ENCODE data around the gene RAB37.

The RAB37 gene

DNA sequence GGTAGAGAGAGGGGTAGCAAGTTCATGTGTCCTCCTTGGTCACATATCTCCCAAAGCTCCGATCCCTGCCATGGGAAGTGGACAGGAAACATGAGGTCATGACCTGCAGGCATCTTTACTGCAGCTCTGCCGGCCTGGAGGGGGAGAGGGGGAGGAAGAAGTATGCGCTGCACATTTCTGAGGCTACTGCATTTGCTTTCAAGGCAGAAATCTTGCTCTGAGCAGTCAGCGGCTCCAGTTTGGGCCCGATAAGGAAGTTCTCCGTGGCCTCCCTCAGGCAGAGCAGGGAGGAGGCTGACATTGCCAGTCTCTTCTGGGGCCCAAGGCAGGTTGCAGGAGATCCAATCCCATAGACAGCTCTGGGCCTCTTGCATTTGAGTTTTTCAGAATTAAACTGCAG, 9.9 kb downstream of the RAB37 start:
- no peak overlapping the region for H3K4me2 ChIP-seq (ENCODE audit: low read length)
- H3K9ac ChIP-seq, result no peak overlapping the region
- H3K4me1 ChIP-seq, result peaks cover 22% of the 10 kb centered on the region
- H3K36me3 ChIP-seq (ENCODE audit: control insufficient read depth, insufficient read depth, low read length), result no peaks in the 10 kb centered on the region
- no peaks in the 10 kb centered on the region for H3K9me3 ChIP-seq (ENCODE audit: control insufficient read depth, low read length)
- peak overlapping the region; percentile 20 for H2AFZ ChIP-seq
- TF ChIP-seq, protein P1, sequence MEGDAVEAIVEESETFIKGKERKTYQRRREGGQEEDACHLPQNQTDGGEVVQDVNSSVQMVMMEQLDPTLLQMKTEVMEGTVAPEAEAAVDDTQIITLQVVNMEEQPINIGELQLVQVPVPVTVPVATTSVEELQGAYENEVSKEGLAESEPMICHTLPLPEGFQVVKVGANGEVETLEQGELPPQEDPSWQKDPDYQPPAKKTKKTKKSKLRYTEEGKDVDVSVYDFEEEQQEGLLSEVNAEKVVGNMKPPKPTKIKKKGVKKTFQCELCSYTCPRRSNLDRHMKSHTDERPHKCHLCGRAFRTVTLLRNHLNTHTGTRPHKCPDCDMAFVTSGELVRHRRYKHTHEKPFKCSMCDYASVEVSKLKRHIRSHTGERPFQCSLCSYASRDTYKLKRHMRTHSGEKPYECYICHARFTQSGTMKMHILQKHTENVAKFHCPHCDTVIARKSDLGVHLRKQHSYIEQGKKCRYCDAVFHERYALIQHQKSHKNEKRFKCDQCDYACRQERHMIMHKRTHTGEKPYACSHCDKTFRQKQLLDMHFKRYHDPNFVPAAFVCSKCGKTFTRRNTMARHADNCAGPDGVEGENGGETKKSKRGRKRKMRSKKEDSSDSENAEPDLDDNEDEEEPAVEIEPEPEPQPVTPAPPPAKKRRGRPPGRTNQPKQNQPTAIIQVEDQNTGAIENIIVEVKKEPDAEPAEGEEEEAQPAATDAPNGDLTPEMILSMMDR (IDR thresholded peaks at IDR 0.05), result no peak
- peaks cover 24% of the 10 kb centered on the region for H3K79me2 ChIP-seq
- no peak overlapping the region for H3K4me3 ChIP-seq (ENCODE audit: low read depth, low read length)
- no peaks in the 10 kb centered on the region for H3K27me3 ChIP-seq (ENCODE audit: control insufficient read depth, insufficient read depth, low read length)
- H3K27ac ChIP-seq, result peak overlapping the region; percentile 36

DNA sequence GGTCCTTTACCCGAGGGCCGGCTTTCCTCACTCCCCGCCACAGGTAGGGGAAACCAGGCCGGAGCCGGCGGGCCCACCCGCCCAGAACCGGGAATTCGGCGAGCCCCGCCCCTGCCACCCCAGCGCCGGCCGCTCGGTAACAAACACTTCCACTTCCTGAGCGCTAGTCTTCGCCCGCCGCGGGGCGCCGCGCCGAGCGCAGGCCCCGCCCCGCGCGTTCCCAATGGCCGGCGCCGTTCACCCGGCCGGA, 11.1 kb downstream of the RAB37 start:
- H3K36me3 ChIP-seq (ENCODE audit: control insufficient read depth, insufficient read depth, low read length), result no peaks in the 10 kb centered on the region
- no peak overlapping the region for H3K9ac ChIP-seq
- peak overlapping the region; percentile 98 for H3K4me3 ChIP-seq (ENCODE audit: low read depth, low read length)
- peak overlapping the region; percentile 45 for H3K27ac ChIP-seq
- peak overlapping the region; percentile 66 for H2AFZ ChIP-seq
- peak overlapping the region; percentile 47 for H3K4me2 ChIP-seq (ENCODE audit: low read length)
- no peaks in the 10 kb centered on the region for H3K9me3 ChIP-seq (ENCODE audit: control insufficient read depth, low read length)
- TF ChIP-seq, protein P1 (IDR thresholded peaks at IDR 0.05), result no peak
- peaks cover 31% of the 10 kb centered on the region for H3K4me1 ChIP-seq
- peaks cover 37% of the 10 kb centered on the region for H3K79me2 ChIP-seq
- H3K27me3 ChIP-seq (ENCODE audit: control insufficient read depth, insufficient read depth, low read length), result no peaks in the 10 kb centered on the region

DNA sequence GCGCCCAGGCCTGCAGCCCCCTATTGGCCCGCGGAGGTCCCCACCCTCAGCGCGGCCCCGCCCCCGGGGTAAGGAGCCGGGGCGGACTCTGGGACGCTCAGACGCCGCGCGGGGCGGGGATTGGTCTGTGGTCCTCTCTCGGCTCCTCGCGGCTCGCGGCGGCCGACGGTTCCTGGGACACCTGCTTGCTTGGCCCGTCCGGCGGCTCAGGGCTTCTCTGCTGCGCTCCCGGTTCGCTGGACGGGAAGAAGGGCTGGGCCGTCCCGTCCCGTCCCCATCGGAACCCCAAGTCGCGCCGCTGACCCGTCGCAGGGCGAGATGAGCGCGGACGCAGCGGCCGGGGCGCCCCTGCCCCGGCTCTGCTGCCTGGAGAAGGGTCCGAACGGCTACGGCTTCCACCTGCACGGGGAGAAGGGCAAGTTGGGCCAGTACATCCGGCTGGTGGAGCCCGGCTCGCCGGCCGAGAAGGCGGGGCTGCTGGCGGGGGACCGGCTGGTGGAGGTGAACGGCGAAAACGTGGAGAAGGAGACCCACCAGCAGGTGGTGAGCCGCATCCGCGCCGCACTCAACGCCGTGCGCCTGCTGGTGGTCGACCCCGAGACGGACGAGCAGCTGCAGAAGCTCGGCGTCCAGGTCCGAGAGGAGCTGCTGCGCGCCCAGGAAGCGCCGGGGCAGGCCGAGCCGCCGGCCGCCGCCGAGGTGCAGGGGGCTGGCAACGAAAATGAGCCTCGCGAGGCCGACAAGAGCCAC, 11.6 kb downstream of the RAB37 start, which contains the start of gene NHERF1:
NHERF1 (plus strand) TSS at position 100 of the 750 bp plus-strand sequence; CDS start at position 319, 219 bp downstream.
- Histone ChIP-seq H3K9ac (peak within 1 kb of the TSS; percentile 91), H3K4me3 (ENCODE audit: low read depth, low read length) (peak within 1 kb of the TSS; percentile 98), H2AFZ (peak within 1 kb of the TSS; percentile 66), H3K79me2 (peaks cover 42% of the 10 kb centered on the region), H3K4me1 (peaks cover 32% of the 10 kb centered on the region), H3K4me2 (ENCODE audit: low read length) (peak within 1 kb of the TSS; percentile 70), H3K36me3 (ENCODE audit: control insufficient read depth, insufficient read depth, low read length) (no peaks in the 10 kb centered on the region), H3K27ac (peak within 1 kb of the TSS; percentile 98), H3K27me3 (ENCODE audit: control insufficient read depth, insufficient read depth, low read length) (no peaks in the 10 kb centered on the region), H3K9me3 (ENCODE audit: control insufficient read depth, low read length) (no peaks in the 10 kb centered on the region)
- TF ChIP-seq, protein P1 (IDR thresholded peaks at IDR 0.05), result peak; percentile 58

DNA sequence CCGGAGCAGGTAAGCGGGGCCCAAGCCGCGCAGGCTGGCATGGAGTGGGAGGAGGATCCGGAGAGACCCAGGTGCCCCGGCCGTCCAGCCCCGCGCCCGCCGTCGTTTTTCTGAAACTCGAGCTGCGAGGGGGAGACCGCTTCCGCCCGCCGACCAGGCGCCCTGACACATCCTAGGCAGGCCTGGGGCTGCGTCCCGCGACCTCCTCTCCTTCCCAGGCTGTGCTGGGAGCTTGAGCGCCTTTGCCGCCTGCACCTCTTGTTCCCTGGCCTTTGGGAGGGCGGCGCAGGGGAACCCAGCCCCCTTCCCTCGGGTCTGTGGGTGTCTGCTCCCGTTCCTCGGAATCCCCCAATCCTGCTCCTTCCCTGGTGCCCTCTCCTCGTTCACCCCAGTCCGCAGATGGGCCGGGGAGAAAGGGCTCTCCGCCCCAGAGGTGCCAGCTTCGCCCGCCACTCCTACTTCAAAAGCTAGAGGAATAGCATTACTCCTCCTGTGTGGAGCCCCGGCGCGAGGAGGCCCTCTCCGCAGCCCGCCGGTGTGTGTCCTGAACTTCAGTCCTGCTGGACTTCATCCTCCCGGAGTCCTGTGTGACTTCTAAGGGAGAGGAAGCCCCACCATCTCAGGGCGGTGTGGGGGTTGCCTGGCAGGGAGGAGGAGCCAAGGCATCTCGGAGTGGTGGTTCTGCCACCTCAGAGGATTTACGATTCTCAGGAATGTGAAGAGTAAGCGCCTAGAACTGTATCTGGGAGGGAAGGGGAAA, 12.4 kb downstream of the RAB37 start:
- Histone ChIP-seq H3K36me3 (ENCODE audit: control insufficient read depth, insufficient read depth, low read length) (no peaks in the 10 kb centered on the region), H3K27me3 (ENCODE audit: control insufficient read depth, insufficient read depth, low read length) (no peaks in the 10 kb centered on the region), H3K9me3 (ENCODE audit: control insufficient read depth, low read length) (no peaks in the 10 kb centered on the region), H3K4me1 (peaks cover 31% of the 10 kb centered on the region), H3K4me3 (ENCODE audit: low read depth, low read length) (peak overlapping the region; percentile 98), H3K9ac (peak overlapping the region; percentile 91), H3K27ac (peak overlapping the region; percentile 98), H3K4me2 (ENCODE audit: low read length) (peak overlapping the region; percentile 70), H3K79me2 (peaks cover 50% of the 10 kb centered on the region), H2AFZ (peak overlapping the region; percentile 59)
- TF ChIP-seq, protein P1 (IDR thresholded peaks at IDR 0.05), result no peak

All from parathyroid adenoma (tissue), 2 donors.